C4-2B (cell line): ENCODE results near the gene WRAP73.
A peak's percentile ranks its signal among the peaks of the same experiment; 100 is the strongest.

Source experiments
- H3K27ac ChIP-seq: fragments of 450-650 bp; 2 replicates; pipeline ENCODE4 v1.5.1; 2017
- CTCF ChIP-seq: fragments of 450-650 bp; conservative IDR thresholded peaks from 2 replicates; pipeline ENCODE4 v1.5.1; 2017; ENCODE audit warnings: mild to moderate bottlenecking
- ZFX ChIP-seq: fragments of 450-650 bp; IDR thresholded peaks from 2 replicates; pipeline ENCODE4 v1.6.1; 2017

The WRAP73 gene

GRCh38 chr1:3611170-3612019, 38.5 kb downstream of the WRAP73 start, which contains the start of gene MEGF6:
TSS of gene MEGF6 (minus strand) at chr1:3611508. CDS start at chr1:3611268, 240 bp downstream.
- H3K27ac ChIP-seq = peak within 1 kb of the TSS; percentile 33
- TF ChIP-seq ZFX (no peak), CTCF (no peak)

DNA sequence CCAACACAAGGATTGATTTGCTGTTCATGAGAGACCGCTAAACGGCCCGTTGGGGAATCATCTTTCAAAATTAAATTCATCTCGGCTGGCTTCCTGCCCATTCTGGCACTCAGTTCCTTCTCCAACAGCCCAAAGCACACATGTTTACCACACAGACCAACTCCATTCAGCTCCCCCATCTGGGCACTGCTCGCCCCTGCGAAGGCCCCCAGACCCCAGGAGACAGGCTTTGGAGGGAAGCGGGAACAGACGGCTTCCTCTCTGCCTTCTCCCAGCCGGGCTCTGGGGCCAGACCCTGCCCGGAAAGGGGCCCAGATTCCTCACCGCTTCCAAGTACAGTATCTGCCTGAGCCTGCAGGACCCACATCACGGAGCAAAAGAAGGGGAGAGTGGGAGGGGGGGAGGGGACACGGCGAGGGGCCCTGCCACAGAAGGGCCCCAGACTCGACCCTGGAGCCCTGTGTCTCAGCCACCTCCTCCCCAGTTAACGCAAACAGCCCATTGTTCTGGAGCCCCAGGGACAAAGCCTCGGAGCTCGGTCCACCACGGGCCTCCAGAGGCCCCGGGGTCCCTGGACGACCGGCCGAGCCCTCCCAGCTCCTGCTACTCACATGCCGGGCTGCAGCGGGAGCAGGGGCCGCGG, 39.3 kb downstream of the WRAP73 start:
- H3K27ac ChIP-seq = peak overlapping the region; percentile 33
- TF ChIP-seq ZFX = no peak
- TF ChIP-seq CTCF = no peak

- H3K27ac ChIP-seq = no peak overlapping the region
- TF ChIP-seq ZFX (no peak), CTCF (no peak)
Observed at GRCh38 chr1:3609769-3610526, 40.0 kb downstream of the WRAP73 start.

- H3K27ac ChIP-seq = no peak overlapping the region
Observed at GRCh38 chr1:3609016-3609768, 40.7 kb downstream of the WRAP73 start.

DNA sequence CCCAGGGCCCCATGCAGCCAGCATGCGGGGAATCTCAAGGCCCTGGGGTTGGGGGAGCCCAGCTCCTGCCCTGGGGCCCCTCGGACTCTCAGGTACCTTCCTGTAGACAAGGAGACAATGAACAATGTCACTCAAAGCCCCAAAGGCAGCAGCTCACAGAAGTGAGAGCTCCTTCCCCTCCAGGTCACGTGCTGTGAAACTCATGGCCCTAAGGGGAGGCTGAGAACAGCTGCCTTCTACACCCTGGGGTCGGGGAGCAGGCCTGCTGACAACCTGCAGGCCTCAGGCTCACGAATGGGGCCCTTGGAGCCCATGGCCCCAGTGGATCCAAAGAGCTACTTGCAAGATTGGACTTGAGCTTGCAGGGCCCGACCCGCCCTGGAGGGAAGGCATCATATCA, 41.7 kb downstream of the WRAP73 start:
- H3K27ac ChIP-seq = no peak overlapping the region
- no peak for TF ChIP-seq CTCF
- no peak for TF ChIP-seq ZFX

More at GRCh38 chr1:3609016-3609768, 40.7 kb downstream of the WRAP73 start:
- TF ChIP-seq ZFX (no peak), CTCF (no peak)

- TF ChIP-seq CTCF = no peak
- H3K27ac ChIP-seq = no peak overlapping the region
Observed at GRCh38 chr1:3607703-3608065, 42.2 kb downstream of the WRAP73 start.
